GM18526 (cell line): ENCODE measurements around the gene MRGPRE.

Experiments used
- POLR2A ChIP-seq: IDR thresholded peaks from 3 replicates; pipeline ENCODE4 v1.6.1; 2011; ENCODE audit not compliant: insufficient read length; ENCODE audit errors: extremely low read depth

MRGPRE gene

GRCh38 chr11:3193373-3194015 is 38.7 kb downstream of the MRGPRE start:
- no peak for TF ChIP-seq POLR2A

DNA sequence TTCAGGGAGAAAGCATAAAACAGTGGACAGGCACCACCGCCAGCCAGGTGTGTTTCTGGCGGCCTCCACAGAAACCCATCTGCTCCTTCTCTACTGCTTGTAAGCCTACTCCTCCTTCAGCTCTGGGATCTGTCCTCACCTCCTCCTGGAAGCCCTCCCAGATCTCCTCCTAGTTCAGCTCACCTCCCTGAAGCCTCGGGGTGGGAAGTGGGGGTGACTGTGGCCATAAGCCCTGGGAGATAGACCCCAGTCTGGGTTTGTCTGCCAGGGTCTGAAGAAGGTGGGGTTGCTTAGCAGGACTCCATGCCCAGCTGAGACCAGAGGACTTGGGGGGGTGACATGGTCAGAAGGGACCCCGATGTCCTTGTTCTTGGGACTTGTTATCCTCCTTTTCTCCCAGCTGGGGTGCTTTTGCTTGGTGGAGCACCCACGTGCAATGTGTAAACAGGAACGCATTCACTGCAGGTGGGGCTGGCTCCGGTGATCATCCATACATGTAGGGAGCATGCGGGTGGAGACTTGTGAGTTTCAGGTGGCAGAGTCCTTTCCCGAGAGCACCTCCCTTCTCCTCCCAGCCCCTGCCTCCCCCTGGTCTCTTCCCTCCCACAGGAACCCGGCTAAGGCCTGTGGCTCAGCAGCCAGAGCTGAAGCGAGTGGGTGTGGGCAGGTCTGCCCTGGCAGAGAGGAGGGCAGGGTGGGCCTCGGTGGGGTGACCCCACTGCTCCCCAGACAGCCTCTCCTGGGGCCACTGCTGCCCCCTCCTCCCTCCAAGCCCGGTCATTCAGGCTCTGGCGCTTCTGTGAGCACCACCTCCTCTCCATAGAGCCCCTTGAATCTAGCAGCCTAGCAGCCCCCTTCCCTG is 39.5 kb downstream of the MRGPRE start:
- TF ChIP-seq POLR2A: no peak

DNA sequence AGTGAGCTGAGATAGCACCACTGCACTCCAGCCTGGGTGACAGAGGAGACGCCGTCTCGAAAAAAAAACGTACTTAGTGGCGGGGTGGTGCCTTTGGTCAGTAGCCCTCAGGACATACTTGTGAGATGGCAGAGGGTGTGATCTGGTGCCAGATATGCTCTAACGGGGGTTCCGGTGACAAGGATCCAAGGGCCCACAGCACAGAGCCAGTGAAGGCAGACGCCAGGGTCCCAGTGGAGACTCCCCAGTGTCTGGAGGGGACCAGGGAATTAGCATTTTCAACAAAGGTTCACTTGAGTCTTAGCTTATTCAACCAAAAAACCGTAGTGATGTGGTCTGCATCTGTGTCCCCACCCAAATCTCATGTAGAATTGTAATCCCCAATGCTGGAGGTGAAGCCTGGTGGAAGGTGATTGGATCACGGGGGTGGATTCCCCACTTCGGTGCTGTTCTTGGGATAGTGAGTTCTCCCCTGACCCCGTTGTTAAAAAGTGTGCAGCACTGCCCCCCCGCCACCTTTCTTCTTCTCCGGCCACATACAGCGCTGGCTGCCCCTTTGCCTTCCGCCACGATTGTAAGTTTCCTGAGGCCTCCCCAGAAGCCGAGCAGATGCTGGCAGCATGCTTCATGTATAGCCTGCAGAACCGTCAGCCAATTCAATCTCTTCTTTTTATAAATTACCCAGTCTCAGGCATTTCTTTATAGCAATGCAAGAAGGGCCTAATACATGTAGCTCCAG is 40.5 kb downstream of the MRGPRE start:
- no peak for TF ChIP-seq POLR2A

DNA sequence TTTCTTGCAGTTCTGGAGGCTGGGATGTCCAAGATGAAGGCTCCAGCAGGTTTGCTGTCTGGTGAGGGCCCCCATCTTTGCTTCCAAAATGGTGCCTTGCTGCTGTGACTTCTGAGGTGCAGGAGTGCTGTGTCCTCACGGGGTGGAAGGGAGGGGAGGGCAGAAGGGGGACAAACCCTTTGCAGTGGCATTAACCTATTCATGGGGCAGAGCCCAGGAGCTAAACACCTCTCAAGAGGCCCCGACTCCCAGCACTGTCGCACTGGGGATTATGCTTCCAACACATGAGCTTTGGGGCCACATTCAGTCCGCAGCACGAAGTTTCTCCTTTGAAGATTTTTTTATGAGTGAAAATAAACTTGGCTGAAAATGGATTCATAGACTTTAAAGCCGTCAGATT is 41.6 kb downstream of the MRGPRE start:
- TF ChIP-seq POLR2A: no peak

DNA sequence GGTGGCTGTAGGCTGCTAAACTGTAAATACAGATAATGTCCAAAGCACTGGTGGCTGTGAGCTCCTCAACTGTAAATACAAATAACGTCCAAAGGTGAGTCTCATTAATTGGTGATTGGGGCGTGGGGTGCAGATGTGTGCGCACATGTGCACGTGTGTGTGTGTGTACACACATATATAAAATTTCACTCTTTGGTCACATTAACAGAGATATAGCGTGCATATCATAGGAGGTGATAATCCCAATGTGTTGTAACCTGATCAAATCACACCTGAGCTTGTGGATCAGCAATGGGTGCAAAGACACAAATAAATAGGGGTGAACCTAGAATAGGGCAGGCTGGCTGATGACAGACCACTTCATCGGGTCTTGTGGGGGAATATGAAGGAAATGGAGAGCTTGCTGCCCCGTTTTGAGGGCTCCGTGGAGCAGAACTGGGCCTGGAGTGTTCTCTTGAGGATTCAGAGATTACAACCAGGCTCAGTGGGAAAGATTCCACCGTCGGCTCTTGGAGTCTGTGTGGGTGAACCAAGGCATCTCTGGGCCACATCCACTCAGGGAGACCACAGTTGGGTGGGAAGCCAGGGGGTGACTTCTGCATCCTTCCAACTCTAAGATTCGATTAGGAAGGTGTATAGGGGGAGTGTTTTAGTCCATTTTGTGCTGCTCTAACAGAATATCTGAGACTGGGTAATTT is 42.2 kb downstream of the MRGPRE start:
- TF ChIP-seq POLR2A: no peak

DNA sequence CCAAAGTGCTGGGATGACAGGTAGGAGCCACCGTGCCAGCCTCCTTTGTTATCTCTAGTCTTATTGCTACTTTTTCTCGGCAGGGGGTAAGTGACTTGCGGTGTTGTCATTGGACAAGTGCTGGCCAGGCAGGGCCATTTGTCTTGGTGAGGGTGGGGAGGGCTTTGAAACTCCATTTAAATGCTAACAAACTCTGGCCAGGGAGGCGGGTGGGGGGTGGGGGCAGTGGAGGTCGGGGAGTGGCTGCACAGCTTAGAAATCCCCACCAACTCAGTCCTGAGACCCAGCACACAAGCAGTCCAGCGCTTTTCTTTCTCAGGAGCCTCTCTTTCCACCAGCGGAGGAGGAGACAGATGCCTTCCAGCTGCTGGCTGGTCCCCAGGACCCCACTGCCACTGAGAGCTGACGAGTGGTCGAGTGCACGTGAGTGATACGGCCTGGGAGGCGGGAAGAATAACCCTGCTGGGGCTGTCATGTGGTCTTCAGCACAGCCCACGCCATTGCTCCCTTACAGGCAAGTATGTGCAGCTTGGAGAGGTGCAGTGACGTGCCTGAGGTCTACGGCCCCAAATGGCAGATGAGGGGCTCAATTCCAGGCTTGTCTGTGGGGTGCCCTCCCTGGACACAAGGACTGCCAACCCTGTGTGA is 42.9 kb downstream of the MRGPRE start:
- no peak for TF ChIP-seq POLR2A

DNA sequence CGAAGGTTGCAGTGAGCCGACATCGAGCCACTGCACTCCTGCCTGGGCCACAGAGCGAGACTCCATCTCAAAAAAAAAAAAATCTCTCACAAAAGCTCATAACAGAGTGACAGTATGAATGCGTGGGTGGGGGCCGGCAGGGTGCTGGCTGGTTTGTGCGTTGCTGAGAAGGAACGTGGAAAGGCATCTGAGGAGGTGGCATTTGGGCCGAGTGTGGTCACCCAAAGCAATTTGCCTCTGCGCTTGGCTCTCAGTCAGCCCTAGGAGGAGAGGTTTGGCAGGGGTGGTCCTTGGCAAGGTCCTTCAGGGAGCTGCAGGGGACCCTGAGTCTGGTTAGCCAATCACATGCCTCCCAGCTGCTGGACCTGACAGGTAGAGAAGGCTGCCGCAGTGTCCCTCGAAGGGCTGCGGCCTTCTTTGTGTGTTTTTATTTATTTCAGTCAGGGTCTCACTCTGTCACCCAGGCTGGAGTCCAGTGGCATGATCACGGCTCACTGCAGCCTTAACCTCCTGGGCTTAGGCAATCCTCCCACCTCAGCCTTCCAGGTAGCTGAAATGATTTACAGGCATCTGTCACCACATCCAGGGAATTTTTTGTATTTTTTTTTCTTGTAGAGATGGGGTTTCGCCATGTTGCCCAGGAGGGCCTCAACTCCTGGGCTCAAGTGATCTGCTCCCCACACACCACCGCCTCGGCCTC is 43.6 kb downstream of the MRGPRE start:
- no peak for TF ChIP-seq POLR2A

DNA sequence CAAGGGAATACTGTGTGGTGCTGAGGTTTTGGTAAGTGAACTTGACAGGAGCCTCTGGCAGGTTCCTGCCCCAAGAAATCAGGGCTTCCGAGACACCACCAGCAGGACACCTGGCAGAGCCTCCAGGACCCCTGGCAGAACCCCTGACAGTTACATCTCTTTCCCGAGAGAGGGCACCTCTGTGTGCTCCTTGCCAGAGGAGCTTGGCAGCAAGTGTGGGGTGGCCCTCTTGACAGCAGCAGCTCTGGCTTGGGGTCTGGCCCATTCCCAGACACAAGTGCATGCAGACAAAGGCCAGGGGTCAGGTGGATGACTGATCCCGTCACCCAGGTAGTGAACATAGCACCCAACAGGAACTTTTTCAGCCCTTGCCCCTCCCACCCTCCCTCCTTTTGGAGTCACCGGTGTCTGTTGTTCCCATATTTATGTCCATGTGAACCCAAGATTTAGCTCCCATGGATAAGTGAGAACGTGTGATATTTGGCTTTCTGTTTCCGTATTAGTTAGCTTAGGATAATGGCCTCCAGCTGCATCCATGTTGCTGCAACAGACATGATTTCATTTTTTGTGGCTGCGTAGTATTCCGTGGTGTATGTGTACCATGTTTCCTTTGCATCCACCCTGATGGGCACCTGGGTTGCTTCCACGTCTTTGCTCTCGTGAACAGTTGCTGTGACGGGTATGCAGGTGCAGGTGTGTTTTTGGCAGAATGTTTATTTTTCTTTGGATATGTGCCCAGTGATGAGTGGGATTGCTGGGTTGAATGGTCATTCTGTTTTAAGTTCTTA is 45.9 kb downstream of the MRGPRE start:
- no peak for TF ChIP-seq POLR2A

GRCh38 chr11:3184732-3185347 is 47.4 kb downstream of the MRGPRE start:
- TF ChIP-seq POLR2A: no peak

GRCh38 chr11:3183523-3183922 is 48.7 kb downstream of the MRGPRE start:
- TF ChIP-seq POLR2A: no peak

- no peak for TF ChIP-seq POLR2A
Measured at GRCh38 chr11:3182462-3182852, 49.8 kb downstream of the MRGPRE start.

DNA sequence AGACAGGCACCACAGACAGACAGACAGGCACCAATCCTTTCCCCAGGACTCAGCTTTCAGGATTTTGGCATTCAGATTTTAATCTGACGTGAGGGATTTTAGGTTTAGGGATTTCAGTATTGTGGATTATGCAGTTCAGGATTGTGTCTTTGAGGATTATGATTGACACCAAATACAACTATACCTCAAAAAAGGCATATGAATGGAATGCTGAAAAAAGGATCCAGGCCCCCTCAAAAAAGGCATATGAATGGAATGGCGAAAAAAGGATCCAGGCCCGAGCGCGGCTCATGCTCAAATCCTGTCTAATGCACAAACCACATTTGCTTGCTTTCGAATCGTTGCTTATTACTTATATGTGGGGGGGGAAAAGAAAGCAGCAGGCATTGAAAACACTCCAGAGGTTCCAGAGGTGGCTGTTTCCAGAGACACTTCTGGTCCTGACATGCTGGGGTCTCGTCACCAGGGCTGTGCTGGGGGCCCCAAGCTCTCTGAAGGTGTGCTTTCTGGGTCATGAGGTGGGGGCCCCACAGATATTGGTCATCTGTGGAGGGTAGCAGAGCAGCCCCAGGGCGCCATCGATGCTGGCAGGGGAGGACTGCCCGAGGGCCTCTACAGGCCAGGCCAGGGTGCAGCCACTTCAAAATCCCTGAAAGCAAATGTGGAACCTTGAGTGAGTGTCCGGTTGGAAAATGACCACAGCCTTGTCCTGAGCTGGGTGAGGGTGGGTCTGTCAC is 50.3 kb downstream of the MRGPRE start:
- no peak for TF ChIP-seq POLR2A
